Mucosa of descending colon (tissue), 3 donors: Measurements from ENCODE around the gene GBE1. TPM values are rescaled to one million over a fixed set of nuclear protein-coding genes. Genes with fewer than 3 reads are reported as not detected.

Source experiments
- ATAC-seq: fragments of 200-7000 bp; cut with Tn5 transposase; one replicate; pipeline ENCODE4 v1.9.1; 2020; ENCODE audit warnings: mild to moderate bottlenecking, moderate library complexity
- DNase-seq, 3 donors: peaks; one replicate each; pipeline ENCODE4 v3.0.0-alpha.2; 2020
- H3K36me3 ChIP-seq: fragments of 200-600 bp; one replicate; pipeline ENCODE4 v1.8.0; 2021; ENCODE audit warnings: low read depth, mild to moderate bottlenecking
- H3K4me1 ChIP-seq: fragments of 200-600 bp; one replicate; pipeline ENCODE4 v1.8.0; 2021; ENCODE audit warnings: low read depth, mild to moderate bottlenecking
- H3K4me3 ChIP-seq: fragments of 200-600 bp; one replicate; pipeline ENCODE4 v1.8.0; 2021; ENCODE audit warnings: mild to moderate bottlenecking
- H3K9me3 ChIP-seq: fragments of 200-600 bp; one replicate; pipeline ENCODE4 v1.8.0; 2021; ENCODE audit warnings: mild to moderate bottlenecking
- intact Hi-C, 2 donors: fragments of 100-400 bp; cut with DNase I in 1 of 2; cut with micrococcal nuclease in 1 of 2; formaldehyde crosslinking; loops; one replicate each; pipeline versions ENCODE4 v1.11.0 to v1.11.1; 2022; cut with DNase I, micrococcal nuclease
- total RNA-seq, 3 donors: library from RNA; stranded (reverse); fragmentation: NEBNext Ultra II Directional in 2 of 3; extraction: Animal tissue kit (Norgen Biotek cat#: 25700) in 2 of 3; gene quantifications; one replicate each; pipeline versions ENCODE4 v1.2.1 to v1.2.4, GENCODE V29; 2021 to 2023
- TF ChIP-seq, protein P1 (sequence below): fragments of 200-600 bp; IDR thresholded peaks from one replicate; pipeline ENCODE4 v1.8.0; 2022; ENCODE audit warnings: antibody characterized with exemption, mild to moderate bottlenecking
- donor health status: DM: no; HTN: no; CAD: no; lungs with moderate emphysema.
- donor health status: DM: no; HTN: no; CAD: no.
- donor health status: DM: no; HTN: yes; CAD: no.

Gene GBE1
- total RNA-seq, 3 donors from 2014 or later = 17.7 to 20.3 (median 18.8) TPM

DNA sequence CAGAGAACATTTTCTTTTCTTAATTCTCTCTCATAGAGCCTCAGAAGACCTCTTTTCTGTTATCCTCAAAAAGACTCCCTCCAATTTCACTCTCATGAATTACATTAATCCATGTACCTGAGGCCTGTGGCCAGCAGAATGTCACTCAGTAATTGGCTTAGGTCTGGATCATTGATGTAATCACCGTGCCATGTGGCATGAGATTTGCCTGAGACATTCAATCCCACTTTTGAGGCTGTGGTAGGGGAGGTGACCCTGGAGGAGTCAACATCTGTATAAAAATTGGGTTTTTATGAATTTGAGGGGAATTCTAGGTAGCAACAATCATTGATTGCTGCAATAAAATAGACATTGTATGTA, 295.3 kb downstream of the GBE1 start:
- Histone ChIP-seq H3K4me3 (no peak overlapping the region), H3K9me3 (no peaks in the 10 kb centered on the region), H3K36me3 (no peaks in the 10 kb centered on the region), H3K4me1 (no peaks in the 10 kb centered on the region)
- ATAC-seq (no peak), DNase-seq (no peak)
- intact Hi-C loops = no loop called here
- TF ChIP-seq, protein P1, sequence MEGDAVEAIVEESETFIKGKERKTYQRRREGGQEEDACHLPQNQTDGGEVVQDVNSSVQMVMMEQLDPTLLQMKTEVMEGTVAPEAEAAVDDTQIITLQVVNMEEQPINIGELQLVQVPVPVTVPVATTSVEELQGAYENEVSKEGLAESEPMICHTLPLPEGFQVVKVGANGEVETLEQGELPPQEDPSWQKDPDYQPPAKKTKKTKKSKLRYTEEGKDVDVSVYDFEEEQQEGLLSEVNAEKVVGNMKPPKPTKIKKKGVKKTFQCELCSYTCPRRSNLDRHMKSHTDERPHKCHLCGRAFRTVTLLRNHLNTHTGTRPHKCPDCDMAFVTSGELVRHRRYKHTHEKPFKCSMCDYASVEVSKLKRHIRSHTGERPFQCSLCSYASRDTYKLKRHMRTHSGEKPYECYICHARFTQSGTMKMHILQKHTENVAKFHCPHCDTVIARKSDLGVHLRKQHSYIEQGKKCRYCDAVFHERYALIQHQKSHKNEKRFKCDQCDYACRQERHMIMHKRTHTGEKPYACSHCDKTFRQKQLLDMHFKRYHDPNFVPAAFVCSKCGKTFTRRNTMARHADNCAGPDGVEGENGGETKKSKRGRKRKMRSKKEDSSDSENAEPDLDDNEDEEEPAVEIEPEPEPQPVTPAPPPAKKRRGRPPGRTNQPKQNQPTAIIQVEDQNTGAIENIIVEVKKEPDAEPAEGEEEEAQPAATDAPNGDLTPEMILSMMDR = no peak

DNA sequence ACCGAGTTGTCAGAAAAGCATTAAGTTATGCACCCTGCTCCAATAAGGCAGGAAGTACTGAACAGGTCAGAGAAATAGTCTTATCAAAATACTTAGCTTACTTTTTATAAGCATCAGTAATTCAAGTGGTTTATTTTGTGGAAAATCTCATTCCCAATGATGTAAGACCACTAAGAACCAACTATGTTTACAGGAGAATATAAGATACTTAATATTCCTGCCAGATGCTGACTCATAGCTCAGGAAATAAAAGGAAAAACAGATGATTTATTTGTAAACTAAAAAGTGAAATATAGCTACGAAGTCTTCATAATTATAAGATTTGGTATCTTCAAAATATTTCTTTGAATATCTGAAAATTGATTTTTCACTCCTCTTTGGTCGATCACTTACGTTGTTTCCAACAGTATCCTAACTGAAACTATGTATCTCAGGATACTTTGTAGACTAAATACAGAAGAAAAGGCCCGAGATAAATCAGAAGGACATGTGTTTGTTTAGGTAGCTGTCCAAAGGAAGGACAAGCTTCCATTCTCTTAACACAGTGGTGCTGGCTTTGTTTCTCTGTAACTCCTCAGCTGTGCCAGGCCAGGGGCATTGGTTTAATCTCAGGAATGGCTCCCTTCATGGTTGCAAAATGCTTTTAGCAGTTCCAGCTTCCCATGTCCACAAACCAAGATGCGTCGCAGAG, 295.8 kb downstream of the GBE1 start:
- no peak for DNase-seq
- H3K4me3 ChIP-seq = no peak overlapping the region

DNA sequence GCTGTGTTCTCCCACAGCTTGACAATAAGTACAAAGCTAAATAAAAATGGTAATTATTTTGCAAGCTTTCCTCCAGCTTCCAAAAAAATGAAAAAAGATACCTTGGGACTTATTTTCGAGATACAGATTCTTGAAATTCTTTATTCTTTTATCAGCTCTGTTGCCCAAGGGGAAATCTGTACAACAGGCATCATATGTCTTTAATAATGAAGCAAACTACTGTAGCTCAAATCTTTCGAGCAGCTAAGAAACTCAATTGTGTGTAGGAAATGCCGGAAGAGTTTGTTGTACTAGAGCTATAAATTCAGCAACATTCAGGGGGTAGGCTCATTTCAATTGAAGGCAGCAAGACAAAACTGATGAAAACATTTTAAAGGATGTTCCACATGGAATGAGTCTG, 297.7 kb downstream of the GBE1 start:
- no peaks in the 10 kb centered on the region for H3K9me3 ChIP-seq
- intact Hi-C loops = no loop called here
- no peaks in the 10 kb centered on the region for H3K4me1 ChIP-seq
- H3K4me3 ChIP-seq = no peak overlapping the region
- no peak for ATAC-seq
- TF ChIP-seq, protein P1 = no peak
- H3K36me3 ChIP-seq = no peaks in the 10 kb centered on the region
- no peak for DNase-seq

More for the DNA sequence above, 295.8 kb downstream of the GBE1 start:
- TF ChIP-seq, protein P1 = no peak
- intact Hi-C loops = no loop called here
- Histone ChIP-seq H3K9me3 (no peaks in the 10 kb centered on the region), H3K36me3 (no peaks in the 10 kb centered on the region), H3K4me1 (no peaks in the 10 kb centered on the region)
- no peak for ATAC-seq

DNA sequence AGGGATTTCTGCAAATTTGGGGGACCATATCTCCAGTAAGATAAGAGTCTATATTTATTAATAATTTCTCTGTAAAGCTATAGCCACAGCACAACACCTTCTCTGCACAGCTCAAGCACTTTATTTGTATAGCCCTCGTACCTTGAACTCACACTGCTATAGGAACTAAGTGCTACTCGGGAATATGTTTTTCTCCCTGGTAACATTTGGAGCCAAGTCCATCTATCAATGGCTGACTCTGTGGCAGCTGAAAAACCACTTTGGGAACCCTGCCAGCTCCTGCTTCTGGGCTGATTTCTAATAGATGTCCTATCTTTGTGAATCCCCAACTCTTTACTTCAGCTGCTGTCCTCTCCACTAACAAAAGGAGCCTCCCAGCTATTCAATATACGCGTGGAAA, 298.5 kb downstream of the GBE1 start:
- H3K9me3 ChIP-seq = no peaks in the 10 kb centered on the region
- no peak overlapping the region for H3K4me3 ChIP-seq
- peak in 1 of 3 donors; percentile 10 for DNase-seq
- TF ChIP-seq, protein P1 = no peak
- intact Hi-C loops = no loop called here
- ATAC-seq = peak; percentile 44
- no peaks in the 10 kb centered on the region for H3K36me3 ChIP-seq
- no peaks in the 10 kb centered on the region for H3K4me1 ChIP-seq

DNA sequence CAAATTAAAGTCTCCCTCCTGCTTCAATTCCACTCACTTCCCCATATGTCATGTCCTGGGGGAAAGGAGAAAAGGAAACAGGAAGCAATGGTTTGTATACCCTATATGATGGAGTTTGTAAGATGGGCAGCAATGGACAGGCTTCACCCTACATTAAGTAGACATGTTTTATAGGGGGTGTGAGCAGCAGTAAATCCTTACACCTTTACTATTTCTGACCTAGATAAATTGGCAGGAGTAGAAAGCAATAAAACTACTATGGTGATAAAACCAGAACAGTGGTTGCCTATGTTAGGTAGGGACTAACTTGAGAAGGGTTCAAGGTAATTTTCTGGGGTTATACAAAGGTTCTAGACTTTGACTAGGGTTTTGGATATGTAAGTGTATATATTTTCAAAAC, 301.7 kb downstream of the GBE1 start:
- Histone ChIP-seq H3K9me3 (no peaks in the 10 kb centered on the region), H3K36me3 (no peaks in the 10 kb centered on the region), H3K4me3 (no peak overlapping the region), H3K4me1 (no peaks in the 10 kb centered on the region)
- ATAC-seq (peak; percentile 80), DNase-seq (peak in 1 of 3 donors; percentile 12)
- TF ChIP-seq, protein P1 = no peak
- intact Hi-C loops = no loop called here

DNA sequence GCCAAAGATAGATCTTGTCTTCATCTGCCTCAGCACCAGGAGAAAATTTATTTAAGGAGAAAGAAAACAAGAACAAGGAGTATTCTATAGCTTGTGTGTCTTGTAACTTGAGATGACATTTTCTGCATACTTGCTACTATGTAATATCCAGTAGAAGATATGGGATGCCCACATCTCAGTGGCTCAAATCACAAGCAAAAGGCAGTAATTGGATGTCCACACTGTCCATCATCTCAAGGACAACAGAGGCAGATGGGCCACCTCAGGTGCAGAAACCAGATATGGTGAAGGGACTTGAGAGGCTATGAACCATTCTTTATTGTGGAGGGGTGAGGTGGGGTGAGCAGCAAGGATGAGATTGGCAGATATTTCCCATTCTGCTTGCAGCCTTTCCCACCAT, 309.0 kb downstream of the GBE1 start:
- intact Hi-C loops = no loop called here
- Histone ChIP-seq H3K4me1 (no peaks in the 10 kb centered on the region), H3K4me3 (no peak overlapping the region), H3K36me3 (no peaks in the 10 kb centered on the region), H3K9me3 (no peaks in the 10 kb centered on the region)
- no peak for ATAC-seq
- no peak for DNase-seq
- TF ChIP-seq, protein P1 = no peak
